ENCODE results near the gene MYO10.

Gene MYO10

GRCh38 chr5:16889972-16890519 is 46.0 kb downstream of the MYO10 start (continued):
- TF ChIP-seq ZNF623 (tag by site-specific recombination; IDR thresholded peaks at IDR 0.05), result no peak
- no peak for TF ChIP-seq ZNF621 (tag by site-specific recombination; IDR thresholded peaks at IDR 0.05)
- no peak for TF ChIP-seq ZNF112 (tag by site-specific recombination; IDR thresholded peaks at IDR 0.05)
- no peak for TF ChIP-seq ATF2 (tag by site-specific recombination; IDR thresholded peaks at IDR 0.05; ENCODE audit: low read depth)
- no peak for TF ChIP-seq ZNF791 (tag by site-specific recombination; IDR thresholded peaks at IDR 0.05)
- TF ChIP-seq SCRT2 (tag by site-specific recombination; IDR thresholded peaks at IDR 0.05), result no peak
- TF ChIP-seq ZIC2 (tag by site-specific recombination; IDR thresholded peaks at IDR 0.05), result peak; percentile 35; the same call in 1 of the 2 replicates
- TF ChIP-seq GLIS2 (tag by site-specific recombination; IDR thresholded peaks at IDR 0.05), result no peak
- TF ChIP-seq ZNF830 (tag by site-specific recombination; IDR thresholded peaks at IDR 0.05; ENCODE audit: low read depth), result no peak
- TF ChIP-seq HOXC10 (CRISPR knock-in tag; IDR thresholded peaks at IDR 0.05), result no peak
- no peak for TF ChIP-seq ZBTB48 (tag by site-specific recombination; IDR thresholded peaks at IDR 0.05)
- no peak for TF ChIP-seq ZNF596 (tag by site-specific recombination; IDR thresholded peaks at IDR 0.05)
- TF ChIP-seq, protein P1, sequence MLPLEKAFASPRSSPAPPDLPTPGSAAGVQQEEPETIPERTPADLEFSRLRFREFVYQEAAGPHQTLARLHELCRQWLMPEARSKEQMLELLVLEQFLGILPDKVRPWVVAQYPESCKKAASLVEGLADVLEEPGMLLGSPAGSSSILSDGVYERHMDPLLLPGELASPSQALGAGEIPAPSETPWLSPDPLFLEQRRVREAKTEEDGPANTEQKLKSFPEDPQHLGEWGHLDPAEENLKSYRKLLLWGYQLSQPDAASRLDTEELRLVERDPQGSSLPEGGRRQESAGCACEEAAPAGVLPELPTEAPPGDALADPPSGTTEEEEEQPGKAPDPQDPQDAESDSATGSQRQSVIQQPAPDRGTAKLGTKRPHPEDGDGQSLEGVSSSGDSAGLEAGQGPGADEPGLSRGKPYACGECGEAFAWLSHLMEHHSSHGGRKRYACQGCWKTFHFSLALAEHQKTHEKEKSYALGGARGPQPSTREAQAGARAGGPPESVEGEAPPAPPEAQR (tag by site-specific recombination; IDR thresholded peaks at IDR 0.05), result no peak
- no peak for TF ChIP-seq ZBTB20 (tag by site-specific recombination; IDR thresholded peaks at IDR 0.05)
- TF ChIP-seq ZNF473 (tag by site-specific recombination; IDR thresholded peaks at IDR 0.05), result no peak
- TF ChIP-seq ZNF23 (tag by site-specific recombination; IDR thresholded peaks at IDR 0.05; ENCODE audit: borderline replicate concordance), result no peak
- TF ChIP-seq ZFP37 (tag by site-specific recombination; IDR thresholded peaks at IDR 0.05), result no peak
- peak; percentile 70 for TF ChIP-seq ZNF146 (tag by site-specific recombination; IDR thresholded peaks at IDR 0.05)
- TF ChIP-seq ZNF274 (IDR thresholded peaks at IDR 0.05; ENCODE audit: low read length), result no peak
- no peak for TF ChIP-seq ZNF274 (tag by site-specific recombination; IDR thresholded peaks at IDR 0.05; ENCODE audit: borderline replicate concordance)
- TF ChIP-seq ZNF629 (tag by site-specific recombination; IDR thresholded peaks at IDR 0.05), result 0 out of 2 replicates have a peak, but pooled peaks have one; percentile 13
- no peak for TF ChIP-seq EGR2 (tag by site-specific recombination; IDR thresholded peaks at IDR 0.05; ENCODE audit: low read depth)
- 0 out of 2 replicates have a peak, but pooled peaks have one; percentile 5 for TF ChIP-seq SP7 (tag by site-specific recombination; IDR thresholded peaks at IDR 0.05)
- TF ChIP-seq ZNF530 (tag by site-specific recombination; IDR thresholded peaks at IDR 0.05; ENCODE audit: low read depth), result no peak
- TF ChIP-seq ZNF37A (tag by site-specific recombination; IDR thresholded peaks at IDR 0.05), result no peak
- TF ChIP-seq TRIM28 (IDR thresholded peaks at IDR 0.05; ENCODE audit: borderline replicate concordance, low read length), result 0 out of 2 replicates have a peak, but pooled peaks have one; percentile 61
- no peak for TF ChIP-seq KLF8 (tag by site-specific recombination; IDR thresholded peaks at IDR 0.05)
- TF ChIP-seq, protein P2, sequence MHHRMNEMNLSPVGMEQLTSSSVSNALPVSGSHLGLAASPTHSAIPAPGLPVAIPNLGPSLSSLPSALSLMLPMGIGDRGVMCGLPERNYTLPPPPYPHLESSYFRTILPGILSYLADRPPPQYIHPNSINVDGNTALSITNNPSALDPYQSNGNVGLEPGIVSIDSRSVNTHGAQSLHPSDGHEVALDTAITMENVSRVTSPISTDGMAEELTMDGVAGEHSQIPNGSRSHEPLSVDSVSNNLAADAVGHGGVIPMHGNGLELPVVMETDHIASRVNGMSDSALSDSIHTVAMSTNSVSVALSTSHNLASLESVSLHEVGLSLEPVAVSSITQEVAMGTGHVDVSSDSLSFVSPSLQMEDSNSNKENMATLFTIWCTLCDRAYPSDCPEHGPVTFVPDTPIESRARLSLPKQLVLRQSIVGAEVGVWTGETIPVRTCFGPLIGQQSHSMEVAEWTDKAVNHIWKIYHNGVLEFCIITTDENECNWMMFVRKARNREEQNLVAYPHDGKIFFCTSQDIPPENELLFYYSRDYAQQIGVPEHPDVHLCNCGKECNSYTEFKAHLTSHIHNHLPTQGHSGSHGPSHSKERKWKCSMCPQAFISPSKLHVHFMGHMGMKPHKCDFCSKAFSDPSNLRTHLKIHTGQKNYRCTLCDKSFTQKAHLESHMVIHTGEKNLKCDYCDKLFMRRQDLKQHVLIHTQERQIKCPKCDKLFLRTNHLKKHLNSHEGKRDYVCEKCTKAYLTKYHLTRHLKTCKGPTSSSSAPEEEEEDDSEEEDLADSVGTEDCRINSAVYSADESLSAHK (tag by site-specific recombination; IDR thresholded peaks at IDR 0.05), result peak; percentile 87
- no peak for TF ChIP-seq ZNF324 (tag by site-specific recombination; IDR thresholded peaks at IDR 0.05)
- TF ChIP-seq ZNF585B (tag by site-specific recombination; IDR thresholded peaks at IDR 0.05), result no peak
- no peak for TF ChIP-seq ZNF624 (tag by site-specific recombination; IDR thresholded peaks at IDR 0.05)
- peak; percentile 43; the same call in 1 of the 2 replicates for TF ChIP-seq OSR2 (tag by site-specific recombination; IDR thresholded peaks at IDR 0.05)
- 0 out of 2 replicates have a peak, but pooled peaks have one; percentile 4 for TF ChIP-seq PRDM10 (tag by site-specific recombination; IDR thresholded peaks at IDR 0.05)
- TF ChIP-seq FEZF1 (tag by site-specific recombination; IDR thresholded peaks at IDR 0.05), result no peak; the same call in 1 of the 2 replicates
- no peak for TF ChIP-seq ZNF341 (tag by site-specific recombination; IDR thresholded peaks at IDR 0.05; ENCODE audit: low read depth)
